HG03521 (cell line): ENCODE measurements around the gene NIPSNAP3A.

Experiments used
- ATAC-seq: cut with Tn5 transposase; IDR thresholded peaks from one replicate; pipeline ENCODE4 v1.9.1; 2021; ENCODE audit warnings: mild to moderate bottlenecking, moderate library complexity; ENCODE audit not compliant: unreplicated experiment

Gene NIPSNAP3A

DNA sequence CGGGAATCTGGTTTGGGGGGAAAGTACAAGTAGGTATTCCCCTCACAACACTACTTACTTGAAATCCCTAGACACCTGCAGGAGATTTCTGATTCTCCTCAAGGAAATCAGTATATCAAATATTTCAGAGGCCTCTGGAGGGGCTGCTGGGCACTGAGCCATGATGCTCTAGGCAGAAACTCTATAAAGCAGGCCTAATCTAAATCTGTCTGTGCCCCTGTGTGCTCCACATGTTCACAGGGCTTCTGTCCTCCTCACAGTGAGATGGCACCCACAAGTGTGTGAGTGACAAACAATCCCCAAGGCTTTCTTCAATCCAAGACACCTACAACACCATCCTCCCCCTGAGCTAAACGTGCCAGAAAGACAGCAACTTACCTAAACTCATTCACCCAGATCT lies 55.4 kb downstream of the NIPSNAP3A start:
- no peak for ATAC-seq

DNA sequence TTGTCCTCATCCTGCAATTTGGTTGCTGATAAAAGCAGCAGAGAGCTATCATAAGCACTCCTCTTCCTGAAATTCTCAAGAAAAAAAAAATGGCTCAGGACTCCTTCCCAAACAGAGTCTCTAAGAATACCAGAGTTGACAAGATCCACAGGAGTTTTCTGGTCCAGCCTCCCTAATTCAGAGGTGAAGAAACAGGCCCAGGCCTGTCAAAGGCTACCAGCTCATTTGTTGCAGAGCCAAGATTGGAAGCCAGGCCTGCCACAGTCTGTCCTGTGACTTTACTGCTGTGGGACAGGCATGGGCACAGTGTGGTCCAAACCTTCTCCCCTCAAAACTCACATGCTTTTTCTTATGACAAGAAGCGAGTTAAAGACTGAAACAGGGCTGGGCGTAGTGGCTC lies 58.0 kb downstream of the NIPSNAP3A start:
- no peak for ATAC-seq

DNA sequence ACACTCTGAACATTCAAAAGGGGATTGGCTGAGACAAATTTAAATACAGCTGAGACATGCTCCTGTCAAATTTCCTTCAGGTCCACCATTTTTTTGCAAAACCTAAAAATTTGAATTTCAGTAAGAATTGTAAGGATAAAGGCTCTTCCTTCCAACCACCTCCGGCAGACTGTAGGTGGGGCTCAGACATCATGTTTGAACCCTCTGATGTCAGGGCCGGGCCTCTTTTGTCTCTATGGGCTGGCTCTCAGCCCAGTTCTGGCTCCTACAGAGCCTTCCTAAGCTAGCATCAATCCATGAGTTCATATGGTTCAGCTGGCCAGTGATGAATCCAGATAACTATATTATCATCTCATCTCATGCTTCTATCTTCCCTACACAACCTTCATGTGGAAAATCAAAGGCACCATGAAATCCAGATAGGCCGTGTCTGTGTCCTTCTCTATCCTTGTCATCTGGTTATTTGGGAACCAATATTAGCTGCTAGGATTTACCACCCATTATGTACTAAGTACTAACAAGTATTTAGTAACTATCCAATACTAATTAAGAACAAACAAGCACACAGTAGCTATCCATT lies 60.6 kb downstream of the NIPSNAP3A start:
- ATAC-seq = no peak
